ENCODE results near the gene ODC1. TPM values are rescaled to one million over a fixed set of nuclear protein-coding genes. Genes with fewer than 3 reads are reported as not detected.

ODC1 gene
- total and polyA plus RNA-seq, 12 donors: 6.4 to 204 (median 23.1) TPM

GRCh38 chr2:10486601-10487079 is 38.5 kb upstream of the ODC1 start:
- TF ChIP-seq POLR2A (IDR thresholded peaks at IDR 0.05): no peak
- TF ChIP-seq, protein P1, sequence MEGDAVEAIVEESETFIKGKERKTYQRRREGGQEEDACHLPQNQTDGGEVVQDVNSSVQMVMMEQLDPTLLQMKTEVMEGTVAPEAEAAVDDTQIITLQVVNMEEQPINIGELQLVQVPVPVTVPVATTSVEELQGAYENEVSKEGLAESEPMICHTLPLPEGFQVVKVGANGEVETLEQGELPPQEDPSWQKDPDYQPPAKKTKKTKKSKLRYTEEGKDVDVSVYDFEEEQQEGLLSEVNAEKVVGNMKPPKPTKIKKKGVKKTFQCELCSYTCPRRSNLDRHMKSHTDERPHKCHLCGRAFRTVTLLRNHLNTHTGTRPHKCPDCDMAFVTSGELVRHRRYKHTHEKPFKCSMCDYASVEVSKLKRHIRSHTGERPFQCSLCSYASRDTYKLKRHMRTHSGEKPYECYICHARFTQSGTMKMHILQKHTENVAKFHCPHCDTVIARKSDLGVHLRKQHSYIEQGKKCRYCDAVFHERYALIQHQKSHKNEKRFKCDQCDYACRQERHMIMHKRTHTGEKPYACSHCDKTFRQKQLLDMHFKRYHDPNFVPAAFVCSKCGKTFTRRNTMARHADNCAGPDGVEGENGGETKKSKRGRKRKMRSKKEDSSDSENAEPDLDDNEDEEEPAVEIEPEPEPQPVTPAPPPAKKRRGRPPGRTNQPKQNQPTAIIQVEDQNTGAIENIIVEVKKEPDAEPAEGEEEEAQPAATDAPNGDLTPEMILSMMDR (IDR thresholded peaks at IDR 0.05): no peak
- DNase-seq: peak in 1 of 7 donors; percentile 5
- Histone ChIP-seq H3K4me3 (no peak overlapping the region), H3K27me3 (no peaks in the 10 kb centered on the region), H3K27ac (no peak overlapping the region), H3K4me1 (replicated peaks in 1 of 2) (no peaks in the 10 kb centered on the region), H3K9me3 (replicated peaks in 1 of 3) (no peaks in the 10 kb centered on the region), H3K36me3 (replicated peaks in 1 of 2) (no peaks in the 10 kb centered on the region)
- WGBS, 4 donors: 62 to 73% (median 65%) methylated on average over 4 to 5 of the region's 5 CpGs
- intact Hi-C loops (cut with DNase I): no loop called here

DNA sequence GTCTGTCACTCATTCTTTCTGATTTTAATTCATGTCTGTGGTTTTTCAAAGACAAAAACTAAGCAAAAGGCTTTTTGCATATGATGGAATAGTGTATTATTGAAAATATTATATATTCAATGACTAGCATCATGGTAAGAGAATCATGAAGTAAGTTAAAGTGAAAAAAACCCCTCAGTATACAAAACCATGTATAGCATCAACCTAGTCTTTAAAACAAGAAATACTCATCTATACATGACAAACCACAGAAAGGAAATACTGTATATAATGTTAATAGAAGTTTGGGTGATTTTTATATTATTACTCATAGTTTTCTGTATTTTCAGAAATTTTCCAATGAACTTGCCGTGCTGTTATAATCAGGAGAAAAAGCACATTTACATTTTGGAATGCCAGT is 38.0 kb upstream of the ODC1 start:
- H3K4me1 ChIP-seq (replicated peaks in 1 of 2): no peaks in the 10 kb centered on the region
- 82 to 97% (median 90%) methylated on average over 1 of the region's 1 CpG for WGBS, 4 donors
- H3K9me3 ChIP-seq (replicated peaks in 1 of 3): no peaks in the 10 kb centered on the region
- DNase-seq: no peak
- no peaks in the 10 kb centered on the region for H3K27me3 ChIP-seq
- H3K36me3 ChIP-seq (replicated peaks in 1 of 2): no peaks in the 10 kb centered on the region
- intact Hi-C loops (cut with DNase I): no loop called here
- H3K27ac ChIP-seq: no peak overlapping the region
- no peak overlapping the region for H3K4me3 ChIP-seq
- TF ChIP-seq, protein P1 (IDR thresholded peaks at IDR 0.05): no peak
- TF ChIP-seq POLR2A (IDR thresholded peaks at IDR 0.05): no peak

DNA sequence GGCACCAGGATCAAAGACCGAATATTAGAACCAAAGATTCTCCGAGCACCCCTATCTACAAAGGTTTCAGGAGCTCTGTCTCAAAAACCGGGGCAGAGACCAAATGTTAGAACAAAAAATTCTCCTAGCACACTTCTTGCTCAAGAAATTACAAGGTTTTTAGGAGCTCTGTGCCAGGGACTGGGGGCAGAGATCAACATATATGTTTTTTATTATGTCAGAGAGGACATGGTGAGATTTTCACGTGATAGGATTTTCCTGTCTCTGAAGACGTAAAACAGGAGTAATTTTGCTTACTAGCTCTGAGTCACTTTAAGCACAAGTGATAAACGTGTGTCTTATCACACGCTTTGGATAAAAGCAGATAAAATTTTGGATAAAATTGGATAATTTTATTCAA is 34.8 kb upstream of the ODC1 start:
- no peaks in the 10 kb centered on the region for H3K9me3 ChIP-seq (replicated peaks in 1 of 3)
- H3K4me1 ChIP-seq (replicated peaks in 1 of 2): no peaks in the 10 kb centered on the region
- no peaks in the 10 kb centered on the region for H3K27me3 ChIP-seq
- H3K4me3 ChIP-seq: no peak overlapping the region
- H3K36me3 ChIP-seq (replicated peaks in 1 of 2): no peaks in the 10 kb centered on the region
- WGBS, 4 donors: 55 to 65% (median 59%) methylated on average over 7 of the region's 7 CpGs
- TF ChIP-seq, protein P1 (IDR thresholded peaks at IDR 0.05): no peak
- no peak for TF ChIP-seq POLR2A (IDR thresholded peaks at IDR 0.05)
- H3K27ac ChIP-seq: no peak overlapping the region
- DNase-seq: no peak
- intact Hi-C loops (cut with DNase I): no loop called here

DNA sequence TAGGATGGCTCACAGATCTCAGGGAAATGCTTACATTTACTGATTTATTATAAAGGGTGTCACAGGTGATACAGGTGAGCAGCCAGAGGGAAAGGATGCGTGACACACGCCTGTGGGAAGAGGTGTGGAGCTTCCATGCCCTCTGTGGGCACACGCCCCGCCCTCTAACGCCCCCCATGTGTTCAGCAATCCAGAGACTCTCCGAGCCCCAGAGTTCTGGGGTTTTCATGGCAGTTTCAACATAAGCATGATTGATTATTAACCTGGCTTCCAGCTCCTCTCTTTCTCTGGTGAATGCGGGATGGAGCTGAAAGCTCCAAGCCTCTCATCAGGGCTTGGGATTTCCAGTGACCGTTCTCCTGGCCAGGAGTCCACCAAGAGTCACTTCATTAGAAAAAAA is 34.3 kb upstream of the ODC1 start:
- WGBS, 4 donors: 73 to 80% (median 79%) methylated on average over 8 of the region's 8 CpGs
- H3K9me3 ChIP-seq (replicated peaks in 1 of 3): no peaks in the 10 kb centered on the region
- no peaks in the 10 kb centered on the region for H3K27me3 ChIP-seq
- intact Hi-C loops (cut with DNase I): no loop called here
- H3K36me3 ChIP-seq (replicated peaks in 1 of 2): no peaks in the 10 kb centered on the region
- H3K4me3 ChIP-seq: no peak overlapping the region
- TF ChIP-seq POLR2A (IDR thresholded peaks at IDR 0.05): no peak
- TF ChIP-seq, protein P1 (IDR thresholded peaks at IDR 0.05): no peak
- no peak overlapping the region for H3K27ac ChIP-seq
- no peaks in the 10 kb centered on the region for H3K4me1 ChIP-seq (replicated peaks in 1 of 2)
- no peak for DNase-seq
